AG09319 (cell line): ENCODE results near the gene FAM107B.
"Not testable (repeated sequence)": the region's sequence is repeated elsewhere in the genome, so short reads cannot be mapped to it uniquely, and the experiment has no call there.

Source experiments
- DNase-seq: peaks from one replicate; pipeline ENCODE4 v3.0.0-alpha.2; 2010; ENCODE audit warnings: low read depth; ENCODE audit errors: extremely low read depth
- TF ChIP-seq, protein P1 (sequence below): IDR thresholded peaks from 2 replicates; pipeline ENCODE4 v1.5.1; 2011; ENCODE audit warnings: low read depth, mild to moderate bottlenecking, inconsistent platforms, low read length, moderate library complexity

FAM107B gene

DNA sequence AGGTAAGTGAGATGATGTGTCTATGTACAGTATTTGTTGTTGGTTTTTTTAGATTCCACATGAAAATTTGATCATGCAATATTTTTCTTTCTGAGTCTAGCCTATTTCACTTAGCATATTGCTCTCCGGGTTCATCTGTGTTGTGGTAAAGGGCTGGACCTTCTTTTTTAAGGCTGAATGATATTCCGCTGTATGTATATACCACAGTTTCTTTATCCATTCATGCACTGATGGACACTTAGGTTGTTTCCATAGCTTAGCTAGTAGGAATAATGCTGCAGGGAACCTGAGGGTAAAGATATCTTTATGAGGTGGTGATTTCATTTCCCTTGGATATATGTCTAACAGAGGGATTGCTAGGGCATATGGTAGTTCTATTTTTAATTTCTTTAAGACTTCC, 80.8 kb downstream of the FAM107B start:
- no peak for DNase-seq
- TF ChIP-seq, protein P1, sequence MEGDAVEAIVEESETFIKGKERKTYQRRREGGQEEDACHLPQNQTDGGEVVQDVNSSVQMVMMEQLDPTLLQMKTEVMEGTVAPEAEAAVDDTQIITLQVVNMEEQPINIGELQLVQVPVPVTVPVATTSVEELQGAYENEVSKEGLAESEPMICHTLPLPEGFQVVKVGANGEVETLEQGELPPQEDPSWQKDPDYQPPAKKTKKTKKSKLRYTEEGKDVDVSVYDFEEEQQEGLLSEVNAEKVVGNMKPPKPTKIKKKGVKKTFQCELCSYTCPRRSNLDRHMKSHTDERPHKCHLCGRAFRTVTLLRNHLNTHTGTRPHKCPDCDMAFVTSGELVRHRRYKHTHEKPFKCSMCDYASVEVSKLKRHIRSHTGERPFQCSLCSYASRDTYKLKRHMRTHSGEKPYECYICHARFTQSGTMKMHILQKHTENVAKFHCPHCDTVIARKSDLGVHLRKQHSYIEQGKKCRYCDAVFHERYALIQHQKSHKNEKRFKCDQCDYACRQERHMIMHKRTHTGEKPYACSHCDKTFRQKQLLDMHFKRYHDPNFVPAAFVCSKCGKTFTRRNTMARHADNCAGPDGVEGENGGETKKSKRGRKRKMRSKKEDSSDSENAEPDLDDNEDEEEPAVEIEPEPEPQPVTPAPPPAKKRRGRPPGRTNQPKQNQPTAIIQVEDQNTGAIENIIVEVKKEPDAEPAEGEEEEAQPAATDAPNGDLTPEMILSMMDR: no peak

DNA sequence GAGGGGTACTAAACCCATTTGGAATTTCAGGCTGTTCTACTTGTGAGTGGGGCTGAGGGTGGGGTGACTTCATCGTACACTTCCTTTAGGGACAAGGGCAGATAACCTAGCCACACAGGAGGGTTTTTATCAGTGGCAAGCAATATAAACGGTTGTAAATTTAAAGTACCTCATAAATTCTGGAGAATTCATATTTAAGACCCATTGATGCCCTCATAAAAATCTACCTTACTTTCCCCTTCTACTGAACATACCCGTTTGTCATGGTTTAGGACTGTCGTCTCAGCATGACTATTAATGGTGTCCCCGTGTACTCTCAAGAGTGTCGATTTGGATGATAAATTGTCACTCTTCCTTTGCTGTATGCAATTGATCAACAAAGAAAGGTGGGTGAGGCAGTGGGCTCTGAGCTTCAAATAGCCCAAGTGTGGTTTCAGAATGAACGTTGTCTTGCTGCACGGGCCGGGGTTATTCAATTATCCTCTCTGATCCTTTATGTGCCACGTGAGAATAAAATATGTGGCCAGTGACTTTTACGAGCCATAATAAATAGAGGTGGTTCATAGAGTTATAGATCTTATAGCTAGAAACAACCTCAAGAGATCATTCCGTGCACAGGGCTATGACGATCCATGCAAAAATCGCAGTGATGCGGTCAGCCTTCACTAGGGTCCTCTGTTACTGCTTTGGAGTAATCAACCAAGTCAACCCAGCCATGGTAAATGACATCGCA, 82.2 kb downstream of the FAM107B start:
- no peak for DNase-seq
- TF ChIP-seq, protein P1: no peak

DNA sequence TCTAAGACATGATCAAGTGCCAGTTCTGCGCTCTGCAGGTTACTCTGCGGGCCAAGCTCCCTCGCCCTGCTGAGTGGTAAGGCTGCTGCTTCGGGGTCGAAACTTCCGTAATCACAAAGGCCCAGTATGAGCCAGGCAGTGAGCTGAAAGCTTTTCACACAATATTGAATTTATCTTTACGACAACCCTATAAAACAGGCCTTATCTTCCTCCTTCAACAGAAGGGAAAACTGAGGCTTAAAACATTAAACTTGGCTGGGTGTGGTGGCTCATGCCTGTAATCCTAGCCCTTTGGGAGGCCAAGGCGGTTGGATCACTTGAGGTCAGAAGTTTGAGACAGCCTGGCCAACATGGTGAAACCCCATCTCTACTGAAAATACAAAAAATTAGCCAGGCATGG, 83.3 kb downstream of the FAM107B start:
- no peak for DNase-seq
- TF ChIP-seq, protein P1: no peak

GRCh38 chr10:14688606-14689005, 86.1 kb downstream of the FAM107B start:
- TF ChIP-seq, protein P1: no peak
- no peak for DNase-seq

GRCh38 chr10:14688189-14688588, 86.5 kb downstream of the FAM107B start:
- not testable (repeated sequence) for DNase-seq

- no peak for DNase-seq
- TF ChIP-seq, protein P1: no peak
Measured at GRCh38 chr10:14687340-14687739, 87.4 kb downstream of the FAM107B start.

DNA sequence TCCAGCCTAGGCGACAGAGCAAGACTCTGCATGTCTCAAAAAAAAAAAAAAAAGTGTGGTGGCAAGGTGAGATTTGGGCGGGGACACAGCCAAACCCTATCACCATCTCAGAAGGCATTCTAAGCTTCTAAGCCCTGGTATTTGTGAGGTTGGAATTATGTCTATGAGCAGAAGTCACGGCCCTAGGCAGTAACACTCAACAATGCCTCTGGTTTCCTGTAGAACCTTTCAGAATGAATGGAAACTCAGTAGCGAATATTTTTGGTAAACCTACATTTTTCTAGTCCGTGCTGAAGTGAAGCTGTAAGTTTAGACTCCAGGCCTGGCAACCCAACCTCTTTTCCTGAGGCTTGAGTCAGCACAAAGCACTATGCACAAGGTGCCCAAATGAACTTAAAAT, 88.3 kb downstream of the FAM107B start:
- TF ChIP-seq, protein P1: no peak
- DNase-seq: no peak

- no peak for DNase-seq
- TF ChIP-seq, protein P1: no peak
Measured at GRCh38 chr10:14684354-14684753, 90.3 kb downstream of the FAM107B start.
